K562 (cell line): Measurements from ENCODE around the gene EPHA10. TPM values are rescaled to one million over a fixed set of nuclear protein-coding genes. Genes with fewer than 3 reads are reported as not detected.
A peak's percentile ranks its signal among the peaks of the same experiment; 100 is the strongest.

ENCODE experiments used
- JUN ChIP-seq, 2 experiments: sonication (generic) in 1 of 2; formaldehyde crosslinking in 1 of 2; IDR thresholded peaks; 2 replicates each; pipeline versions ENCODE4 v1.6.1 to v1.8.0; 2012 to 2022; ENCODE audit warnings: borderline replicate concordance in 2 of 2, mild to moderate bottlenecking in 2 of 2, improper control_type of control experiment in 1 of 2, low read depth in 1 of 2, low read length in 1 of 2, missing genetic modification reagents in 1 of 2
- NR2F6 ChIP-seq: fragments of 450-650 bp; formaldehyde crosslinking; IDR thresholded peaks from 2 replicates; pipeline ENCODE4 v1.4.0; 2020; ENCODE audit warnings: mild to moderate bottlenecking
- ZNF184 ChIP-seq: sonication (generic); formaldehyde crosslinking; IDR thresholded peaks from 2 replicates; pipeline ENCODE4 v1.5.0; 2020; ENCODE audit warnings: missing genetic modification reagents
- ZNF431 ChIP-seq: sonication (generic); formaldehyde crosslinking; IDR thresholded peaks from 2 replicates; pipeline ENCODE4 v1.8.0; 2022; ENCODE audit warnings: mild to moderate bottlenecking, missing genetic modification reagents
- ZNF57 ChIP-seq: fragments of 450-650 bp; formaldehyde crosslinking; IDR thresholded peaks from 2 replicates; pipeline ENCODE4 v1.4.0; 2020; ENCODE audit warnings: mild to moderate bottlenecking, moderate library complexity
- ZNF695 ChIP-seq: fragments of 450-650 bp; formaldehyde crosslinking; IDR thresholded peaks from 2 replicates; pipeline ENCODE4 v1.4.0; 2020; ENCODE audit warnings: mild to moderate bottlenecking, moderate library complexity
- polyA plus RNA-seq, 8 experiments: library from polyadenylated mRNA; depleted of rRNA in 4 of 8; stranded (reverse) in 5 of 8; unstranded in 3 of 8; fragments of >200 nt; fragmentation: Nextera tagmentation in 2 of 8; fragmentation: Illumina TruSeq in 1 of 8; extraction: Ambion mirVana in 2 of 8; extraction: Trizol in 1 of 8; gene quantifications; 2 replicates each; pipeline versions ENCODE4 v1.2.1 to v1.2.3, GENCODE V29; 2011 to 2014; ENCODE audit warnings: inconsistent platforms in 1 of 8, missing spikeins in 1 of 8
- total RNA-seq, 7 experiments: library from RNA; depleted of rRNA in 6 of 7; stranded (reverse); fragments of >200 nt in 6 of 7; fragmentation: Illumina TruSeq in 2 of 7; extraction: Trizol in 2 of 7; gene quantifications; 2 replicates each; pipeline versions ENCODE4 v1.2.1 to v1.2.3, GENCODE V29; 2011 to 2021; ENCODE audit warnings: low replicate concordance in 1 of 7
- TF ChIP-seq, protein P1 (sequence below): sonication (generic); formaldehyde crosslinking; IDR thresholded peaks from 2 replicates; pipeline ENCODE4 v1.8.0; 2023; ENCODE audit warnings: missing genetic modification reagents, mild to moderate bottlenecking, borderline replicate concordance
- TF ChIP-seq, protein P2 (sequence below): fragments of 150-350 bp; conservative IDR thresholded peaks from 2 replicates; pipeline ENCODE4 v1.6.1; 2014; ENCODE audit warnings: low read length
- TF ChIP-seq, protein P3 (sequence below): conservative IDR thresholded peaks from 2 replicates; pipeline ENCODE4 v1.6.1; 2011; ENCODE audit warnings: low read depth, mild to moderate bottlenecking, low read length; ENCODE audit not compliant: control insufficient read depth

The EPHA10 gene
- total and polyA plus RNA-seq, 9 of the 15 experiments (the other 6 are each of a cell fraction or from before 2014, with no cell fraction given) = 0.03 TPM; not detected in 8

DNA sequence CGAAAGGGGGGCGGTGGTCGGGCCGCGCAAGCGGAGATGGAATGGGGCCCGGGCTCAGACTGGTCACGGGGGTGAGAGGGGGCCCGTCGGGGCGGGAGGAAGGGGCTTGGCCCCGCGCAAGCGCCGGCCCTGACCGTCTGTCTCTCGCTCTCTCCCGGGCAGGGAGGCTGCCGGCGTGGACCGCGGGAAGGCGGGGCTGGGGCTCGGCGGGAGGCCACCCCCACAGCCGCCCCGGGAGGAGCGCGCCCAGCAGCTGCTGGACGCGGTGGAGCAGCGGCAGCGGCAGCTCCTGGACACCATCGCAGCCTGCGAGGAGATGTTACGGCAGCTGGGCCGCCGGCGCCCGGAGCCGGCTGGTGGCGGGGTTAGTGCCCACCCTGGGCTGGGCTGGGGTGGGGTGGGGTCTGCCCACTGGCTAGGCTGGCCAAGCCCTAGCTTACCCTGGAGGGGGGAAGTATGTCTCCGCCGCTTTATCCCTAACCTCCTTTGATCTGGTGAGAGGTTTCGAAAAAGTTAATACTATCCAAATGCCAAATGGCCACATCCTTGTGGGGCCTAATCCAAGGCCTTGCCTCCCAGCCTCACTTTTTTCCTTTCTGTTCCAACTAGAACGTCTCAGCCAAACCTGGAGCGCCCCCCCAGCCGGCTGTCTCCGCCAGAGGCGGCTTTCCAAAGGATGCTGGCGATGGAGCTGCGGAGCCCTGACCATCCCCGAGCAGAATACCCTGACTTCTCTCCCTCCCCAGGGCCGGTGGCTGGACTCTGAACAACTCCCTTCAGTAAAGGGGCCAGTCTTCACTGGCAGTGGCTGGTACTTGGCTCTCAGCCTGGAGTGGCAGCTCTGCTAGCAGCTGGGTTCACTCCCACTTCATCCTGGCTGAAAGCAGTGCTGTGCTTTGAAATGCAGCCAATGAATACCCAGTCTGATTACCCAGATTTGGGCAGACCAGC, 43.7 kb upstream of the EPHA10 start (continued):
- TF ChIP-seq, protein P1, sequence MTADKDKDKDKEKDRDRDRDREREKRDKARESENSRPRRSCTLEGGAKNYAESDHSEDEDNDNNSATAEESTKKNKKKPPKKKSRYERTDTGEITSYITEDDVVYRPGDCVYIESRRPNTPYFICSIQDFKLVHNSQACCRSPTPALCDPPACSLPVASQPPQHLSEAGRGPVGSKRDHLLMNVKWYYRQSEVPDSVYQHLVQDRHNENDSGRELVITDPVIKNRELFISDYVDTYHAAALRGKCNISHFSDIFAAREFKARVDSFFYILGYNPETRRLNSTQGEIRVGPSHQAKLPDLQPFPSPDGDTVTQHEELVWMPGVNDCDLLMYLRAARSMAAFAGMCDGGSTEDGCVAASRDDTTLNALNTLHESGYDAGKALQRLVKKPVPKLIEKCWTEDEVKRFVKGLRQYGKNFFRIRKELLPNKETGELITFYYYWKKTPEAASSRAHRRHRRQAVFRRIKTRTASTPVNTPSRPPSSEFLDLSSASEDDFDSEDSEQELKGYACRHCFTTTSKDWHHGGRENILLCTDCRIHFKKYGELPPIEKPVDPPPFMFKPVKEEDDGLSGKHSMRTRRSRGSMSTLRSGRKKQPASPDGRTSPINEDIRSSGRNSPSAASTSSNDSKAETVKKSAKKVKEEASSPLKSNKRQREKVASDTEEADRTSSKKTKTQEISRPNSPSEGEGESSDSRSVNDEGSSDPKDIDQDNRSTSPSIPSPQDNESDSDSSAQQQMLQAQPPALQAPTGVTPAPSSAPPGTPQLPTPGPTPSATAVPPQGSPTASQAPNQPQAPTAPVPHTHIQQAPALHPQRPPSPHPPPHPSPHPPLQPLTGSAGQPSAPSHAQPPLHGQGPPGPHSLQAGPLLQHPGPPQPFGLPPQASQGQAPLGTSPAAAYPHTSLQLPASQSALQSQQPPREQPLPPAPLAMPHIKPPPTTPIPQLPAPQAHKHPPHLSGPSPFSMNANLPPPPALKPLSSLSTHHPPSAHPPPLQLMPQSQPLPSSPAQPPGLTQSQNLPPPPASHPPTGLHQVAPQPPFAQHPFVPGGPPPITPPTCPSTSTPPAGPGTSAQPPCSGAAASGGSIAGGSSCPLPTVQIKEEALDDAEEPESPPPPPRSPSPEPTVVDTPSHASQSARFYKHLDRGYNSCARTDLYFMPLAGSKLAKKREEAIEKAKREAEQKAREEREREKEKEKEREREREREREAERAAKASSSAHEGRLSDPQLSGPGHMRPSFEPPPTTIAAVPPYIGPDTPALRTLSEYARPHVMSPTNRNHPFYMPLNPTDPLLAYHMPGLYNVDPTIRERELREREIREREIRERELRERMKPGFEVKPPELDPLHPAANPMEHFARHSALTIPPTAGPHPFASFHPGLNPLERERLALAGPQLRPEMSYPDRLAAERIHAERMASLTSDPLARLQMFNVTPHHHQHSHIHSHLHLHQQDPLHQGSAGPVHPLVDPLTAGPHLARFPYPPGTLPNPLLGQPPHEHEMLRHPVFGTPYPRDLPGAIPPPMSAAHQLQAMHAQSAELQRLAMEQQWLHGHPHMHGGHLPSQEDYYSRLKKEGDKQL (CRISPR knock-in tag) = no peak
- TF ChIP-seq ZNF184 (no peak), ZNF695 (CRISPR knock-in tag) (no peak), JUN (IDR thresholded peaks at IDR 0.05; ENCODE audit: borderline replicate concordance, low read depth, low read length) (no peak), JUN (CRISPR knock-in tag; IDR thresholded peaks at IDR 0.05; ENCODE audit: borderline replicate concordance) (0 out of 2 replicates have a peak, but pooled peaks have one; percentile 34), NR2F6 (no peak), ZNF57 (CRISPR knock-in tag) (no peak), ZNF431 (CRISPR knock-in tag) (no peak)
- TF ChIP-seq, protein P2, sequence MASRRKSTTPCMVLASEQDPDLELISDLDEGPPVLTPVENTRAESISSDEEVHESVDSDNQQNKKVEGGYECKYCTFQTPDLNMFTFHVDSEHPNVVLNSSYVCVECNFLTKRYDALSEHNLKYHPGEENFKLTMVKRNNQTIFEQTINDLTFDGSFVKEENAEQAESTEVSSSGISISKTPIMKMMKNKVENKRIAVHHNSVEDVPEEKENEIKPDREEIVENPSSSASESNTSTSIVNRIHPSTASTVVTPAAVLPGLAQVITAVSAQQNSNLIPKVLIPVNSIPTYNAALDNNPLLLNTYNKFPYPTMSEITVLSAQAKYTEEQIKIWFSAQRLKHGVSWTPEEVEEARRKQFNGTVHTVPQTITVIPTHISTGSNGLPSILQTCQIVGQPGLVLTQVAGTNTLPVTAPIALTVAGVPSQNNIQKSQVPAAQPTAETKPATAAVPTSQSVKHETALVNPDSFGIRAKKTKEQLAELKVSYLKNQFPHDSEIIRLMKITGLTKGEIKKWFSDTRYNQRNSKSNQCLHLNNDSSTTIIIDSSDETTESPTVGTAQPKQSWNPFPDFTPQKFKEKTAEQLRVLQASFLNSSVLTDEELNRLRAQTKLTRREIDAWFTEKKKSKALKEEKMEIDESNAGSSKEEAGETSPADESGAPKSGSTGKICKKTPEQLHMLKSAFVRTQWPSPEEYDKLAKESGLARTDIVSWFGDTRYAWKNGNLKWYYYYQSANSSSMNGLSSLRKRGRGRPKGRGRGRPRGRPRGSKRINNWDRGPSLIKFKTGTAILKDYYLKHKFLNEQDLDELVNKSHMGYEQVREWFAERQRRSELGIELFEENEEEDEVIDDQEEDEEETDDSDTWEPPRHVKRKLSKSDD = no peak
- TF ChIP-seq, protein P3, sequence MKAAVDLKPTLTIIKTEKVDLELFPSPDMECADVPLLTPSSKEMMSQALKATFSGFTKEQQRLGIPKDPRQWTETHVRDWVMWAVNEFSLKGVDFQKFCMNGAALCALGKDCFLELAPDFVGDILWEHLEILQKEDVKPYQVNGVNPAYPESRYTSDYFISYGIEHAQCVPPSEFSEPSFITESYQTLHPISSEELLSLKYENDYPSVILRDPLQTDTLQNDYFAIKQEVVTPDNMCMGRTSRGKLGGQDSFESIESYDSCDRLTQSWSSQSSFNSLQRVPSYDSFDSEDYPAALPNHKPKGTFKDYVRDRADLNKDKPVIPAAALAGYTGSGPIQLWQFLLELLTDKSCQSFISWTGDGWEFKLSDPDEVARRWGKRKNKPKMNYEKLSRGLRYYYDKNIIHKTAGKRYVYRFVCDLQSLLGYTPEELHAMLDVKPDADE = no peak; the same call in 1 of the 2 replicates
